AG10803 (cell line): ENCODE results near the gene ELOA2.
A peak's percentile ranks its signal among the peaks of the same experiment; 100 is the strongest.

Experiments used
- DNase-seq: peaks from one replicate; pipeline ENCODE4 v3.0.0; 2010; ENCODE audit warnings: low read depth
- H3K4me3 ChIP-seq: 2 replicates; pipeline ENCODE4 v1.5.1; 2011; ENCODE audit warnings: mild to moderate bottlenecking, low read length, control low read depth
- TF ChIP-seq, protein P1 (sequence below): conservative IDR thresholded peaks from 2 replicates; pipeline ENCODE4 v1.5.1; 2011; ENCODE audit warnings: mild to moderate bottlenecking, low read length, control low read depth, inconsistent platforms

The ELOA2 gene, protein sequence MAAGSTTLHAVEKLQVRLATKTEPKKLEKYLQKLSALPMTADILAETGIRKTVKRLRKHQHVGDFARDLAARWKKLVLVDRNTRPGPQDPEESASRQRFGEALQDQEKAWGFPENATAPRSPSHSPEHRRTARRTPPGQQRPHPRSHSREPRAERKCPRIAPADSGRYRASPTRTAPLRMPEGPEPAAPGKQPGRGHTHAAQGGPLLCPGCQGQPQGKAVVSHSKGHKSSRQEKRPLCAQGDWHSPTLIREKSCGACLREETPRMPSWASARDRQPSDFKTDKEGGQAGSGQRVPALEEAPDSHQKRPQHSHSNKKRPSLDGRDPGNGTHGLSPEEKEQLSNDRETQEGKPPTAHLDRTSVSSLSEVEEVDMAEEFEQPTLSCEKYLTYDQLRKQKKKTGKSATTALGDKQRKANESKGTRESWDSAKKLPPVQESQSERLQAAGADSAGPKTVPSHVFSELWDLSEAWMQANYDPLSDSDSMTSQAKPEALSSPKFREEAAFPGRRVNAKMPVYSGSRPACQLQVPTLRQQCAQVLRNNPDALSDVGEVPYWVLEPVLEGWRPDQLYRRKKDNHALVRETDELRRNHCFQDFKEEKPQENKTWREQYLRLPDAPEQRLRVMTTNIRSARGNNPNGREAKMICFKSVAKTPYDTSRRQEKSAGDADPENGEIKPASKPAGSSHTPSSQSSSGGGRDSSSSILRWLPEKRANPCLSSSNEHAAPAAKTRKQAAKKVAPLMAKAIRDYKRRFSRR

DNA sequence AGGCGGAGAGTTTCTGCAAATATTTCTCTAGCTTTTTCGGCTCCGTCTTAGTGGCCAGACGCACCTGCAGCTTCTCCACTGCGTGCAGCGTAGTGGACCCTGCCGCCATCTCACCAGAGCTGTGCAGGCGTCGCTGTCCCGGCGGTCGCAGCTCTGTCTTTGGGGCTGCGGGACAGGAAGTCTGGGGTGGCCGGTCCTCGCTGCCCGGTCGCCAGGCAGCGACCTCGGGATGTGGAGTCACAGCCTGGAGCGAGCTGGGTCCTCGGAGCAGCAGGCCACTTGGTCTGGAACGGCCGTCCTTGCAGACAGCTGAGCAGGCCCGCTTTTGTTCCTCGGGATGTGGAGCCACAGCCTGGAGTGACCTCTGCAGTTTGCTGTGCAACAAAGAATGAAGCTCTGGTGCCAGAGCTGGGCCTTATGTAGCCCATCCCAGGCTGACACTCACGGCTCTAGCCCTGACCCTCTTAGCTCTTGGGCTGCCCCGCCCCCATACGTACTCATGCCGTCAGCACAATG is at the start of gene ELOA2:
TSS of gene ELOA2 (minus strand) at position 466 of the 516 bp plus-strand sequence. CDS start at position 109, 357 bp downstream.
- DNase-seq, result no peak
- H3K4me3 ChIP-seq, result no peak within 1 kb of the TSS
- TF ChIP-seq, protein P1, sequence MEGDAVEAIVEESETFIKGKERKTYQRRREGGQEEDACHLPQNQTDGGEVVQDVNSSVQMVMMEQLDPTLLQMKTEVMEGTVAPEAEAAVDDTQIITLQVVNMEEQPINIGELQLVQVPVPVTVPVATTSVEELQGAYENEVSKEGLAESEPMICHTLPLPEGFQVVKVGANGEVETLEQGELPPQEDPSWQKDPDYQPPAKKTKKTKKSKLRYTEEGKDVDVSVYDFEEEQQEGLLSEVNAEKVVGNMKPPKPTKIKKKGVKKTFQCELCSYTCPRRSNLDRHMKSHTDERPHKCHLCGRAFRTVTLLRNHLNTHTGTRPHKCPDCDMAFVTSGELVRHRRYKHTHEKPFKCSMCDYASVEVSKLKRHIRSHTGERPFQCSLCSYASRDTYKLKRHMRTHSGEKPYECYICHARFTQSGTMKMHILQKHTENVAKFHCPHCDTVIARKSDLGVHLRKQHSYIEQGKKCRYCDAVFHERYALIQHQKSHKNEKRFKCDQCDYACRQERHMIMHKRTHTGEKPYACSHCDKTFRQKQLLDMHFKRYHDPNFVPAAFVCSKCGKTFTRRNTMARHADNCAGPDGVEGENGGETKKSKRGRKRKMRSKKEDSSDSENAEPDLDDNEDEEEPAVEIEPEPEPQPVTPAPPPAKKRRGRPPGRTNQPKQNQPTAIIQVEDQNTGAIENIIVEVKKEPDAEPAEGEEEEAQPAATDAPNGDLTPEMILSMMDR, result no peak

DNA sequence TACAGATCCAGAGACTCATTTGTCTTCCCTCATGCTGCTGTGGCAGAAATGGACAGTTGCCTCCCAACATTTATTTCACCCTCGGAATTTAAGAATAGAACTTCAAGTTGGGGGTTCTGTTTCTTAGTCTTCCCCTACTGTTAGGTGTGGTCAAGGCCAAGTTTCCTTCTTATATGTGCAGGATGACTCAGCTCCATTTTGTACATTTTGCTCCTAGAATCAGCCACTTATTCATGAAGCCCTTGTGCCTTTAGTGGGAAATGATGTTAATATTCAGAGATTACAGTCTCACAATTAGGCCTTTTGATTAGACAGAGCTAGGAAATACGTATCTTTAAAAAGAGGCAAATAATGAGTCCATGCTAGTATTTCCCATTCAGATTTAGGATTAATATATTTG is 46.2 kb upstream of the ELOA2 start:
- TF ChIP-seq, protein P1, result no peak
- DNase-seq, result no peak
- no peak overlapping the region for H3K4me3 ChIP-seq

DNA sequence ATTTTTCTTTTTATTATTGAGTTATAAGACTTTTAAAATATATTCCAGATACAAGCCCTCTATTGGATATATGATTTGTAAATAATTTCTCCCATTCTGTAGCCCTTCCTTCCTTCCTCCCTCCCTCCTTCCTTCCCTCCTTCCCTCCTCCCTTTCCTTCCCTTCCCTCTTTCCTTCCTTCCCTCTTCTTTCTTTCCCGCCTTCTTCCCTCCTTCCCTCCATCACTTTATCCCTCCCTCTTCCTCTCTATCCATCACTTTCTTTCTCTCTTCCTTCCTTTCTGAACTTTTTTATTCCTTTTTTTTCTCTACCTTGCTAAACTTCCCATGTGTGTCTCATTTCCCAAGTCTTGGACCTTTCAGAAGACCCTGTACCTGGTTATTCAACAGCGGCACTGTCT is 45.5 kb upstream of the ELOA2 start:
- no peak for DNase-seq
- H3K4me3 ChIP-seq, result no peak overlapping the region
- TF ChIP-seq, protein P1, result no peak

DNA sequence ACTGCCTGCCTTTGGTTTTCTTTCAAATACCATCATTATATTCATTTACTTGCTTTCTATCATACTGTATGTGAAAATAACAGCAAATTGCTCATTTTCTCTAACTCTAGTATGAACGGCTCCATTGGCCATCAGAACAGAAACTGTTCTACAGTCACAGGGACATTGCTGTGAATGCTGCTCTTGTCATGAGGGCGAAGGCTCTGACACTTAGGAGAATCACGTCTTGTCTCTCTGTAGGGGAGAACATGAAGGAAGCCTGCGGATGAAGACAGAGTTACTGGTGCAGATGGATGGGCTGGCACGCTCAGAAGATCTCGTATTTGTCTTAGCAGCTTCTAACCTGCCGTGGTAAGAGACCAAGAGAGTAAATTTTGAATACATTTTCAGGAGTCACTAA is 41.7 kb upstream of the ELOA2 start:
- TF ChIP-seq, protein P1, result no peak
- no peak for DNase-seq

DNA sequence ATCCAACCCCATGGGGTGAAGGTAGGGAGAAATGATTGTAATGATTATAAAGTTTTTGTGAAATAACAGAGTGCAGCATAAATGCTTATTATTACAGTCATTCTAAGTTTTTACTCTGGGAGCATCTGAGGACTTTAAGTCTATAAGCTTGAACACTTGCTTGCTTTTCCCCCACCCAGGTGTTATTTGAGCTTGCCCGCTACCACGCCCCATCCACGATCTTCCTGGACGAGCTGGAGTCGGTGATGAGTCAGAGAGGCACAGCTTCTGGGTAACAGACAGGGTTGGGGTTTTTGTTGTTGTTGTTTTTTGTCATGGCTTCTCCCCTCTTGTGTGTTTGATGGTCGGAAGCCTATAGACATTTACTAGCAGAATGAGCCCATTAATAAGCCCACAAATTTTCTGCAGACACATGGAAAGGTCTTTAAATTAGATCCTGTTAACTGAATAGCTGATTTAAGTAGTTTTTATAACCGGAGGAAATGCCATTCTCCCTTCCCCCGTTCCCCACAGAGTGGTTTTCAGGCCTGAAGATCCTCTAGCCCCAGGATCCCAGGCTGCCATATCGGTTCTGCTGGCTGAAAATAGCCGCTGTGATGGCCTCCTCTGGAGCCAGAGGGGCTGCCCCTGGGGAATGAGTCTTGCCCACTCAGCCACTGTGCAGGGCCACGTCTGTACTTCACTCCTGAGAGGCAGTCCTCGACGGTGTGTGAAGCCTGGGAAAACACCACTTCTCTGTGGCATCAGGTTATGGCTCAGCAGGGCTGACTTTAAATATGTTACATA is 39.9 kb upstream of the ELOA2 start:
- TF ChIP-seq, protein P1, result no peak
- DNase-seq, result peak; percentile 9
- no peak overlapping the region for H3K4me3 ChIP-seq

More for the DNA sequence above, 41.7 kb upstream of the ELOA2 start:
- no peak overlapping the region for H3K4me3 ChIP-seq

DNA sequence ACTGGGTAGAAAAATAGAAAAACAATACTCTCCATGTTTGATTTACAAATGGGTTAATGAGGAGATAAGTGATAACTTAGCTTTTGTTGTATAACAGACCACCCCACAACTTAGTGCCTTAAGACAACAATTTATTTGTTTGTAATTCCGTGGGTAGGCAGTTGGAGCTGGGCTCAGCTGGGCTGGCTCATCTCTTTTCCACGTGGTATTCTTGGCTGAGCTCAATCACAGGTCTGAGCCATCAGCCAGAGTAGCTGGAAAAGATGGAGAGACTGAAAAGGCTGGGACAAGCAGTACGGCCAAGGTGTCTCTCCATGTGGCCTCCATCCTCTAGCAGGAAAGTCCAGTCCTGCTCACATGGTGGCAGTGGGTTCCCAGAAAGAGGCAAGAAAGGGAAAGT is 32.2 kb upstream of the ELOA2 start:
- TF ChIP-seq, protein P1, result no peak
- H3K4me3 ChIP-seq, result no peak overlapping the region
- DNase-seq, result no peak
